HG02884 (cell line): Measurements from ENCODE around the gene PROZ.

Experiments used
- ATAC-seq: cut with Tn5 transposase; IDR thresholded peaks from one replicate; pipeline ENCODE4 v1.9.1; 2021; ENCODE audit warnings: mild to moderate bottlenecking, moderate library complexity; ENCODE audit not compliant: unreplicated experiment

The PROZ gene

GRCh38 chr13:113172419-113172926 is 14.0 kb downstream of the PROZ start:
- no peak for ATAC-seq

DNA sequence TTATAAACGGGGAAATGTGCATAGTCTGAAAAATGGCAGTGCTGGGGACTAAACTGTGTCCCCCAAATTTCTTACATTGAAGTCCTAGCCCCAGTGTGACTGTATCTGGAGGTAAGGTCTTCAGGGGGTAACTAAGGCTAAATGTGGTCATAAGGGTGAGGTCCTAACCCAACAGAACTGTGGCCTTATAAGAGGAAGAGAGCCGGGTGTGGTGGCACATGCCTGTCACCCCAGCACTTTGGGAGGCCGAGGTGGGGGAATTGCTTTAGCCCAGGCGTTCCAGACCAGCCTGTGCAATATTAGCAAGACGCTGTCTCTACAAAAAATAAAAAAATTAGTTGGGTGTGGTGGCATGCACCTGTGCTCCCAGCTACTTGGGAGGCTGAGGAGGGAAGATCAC is 17.8 kb downstream of the PROZ start:
- no peak for ATAC-seq

- no peak for ATAC-seq
These were observed 18.4 kb downstream of the PROZ start for GRCh38 chr13:113176822-113177221.

DNA sequence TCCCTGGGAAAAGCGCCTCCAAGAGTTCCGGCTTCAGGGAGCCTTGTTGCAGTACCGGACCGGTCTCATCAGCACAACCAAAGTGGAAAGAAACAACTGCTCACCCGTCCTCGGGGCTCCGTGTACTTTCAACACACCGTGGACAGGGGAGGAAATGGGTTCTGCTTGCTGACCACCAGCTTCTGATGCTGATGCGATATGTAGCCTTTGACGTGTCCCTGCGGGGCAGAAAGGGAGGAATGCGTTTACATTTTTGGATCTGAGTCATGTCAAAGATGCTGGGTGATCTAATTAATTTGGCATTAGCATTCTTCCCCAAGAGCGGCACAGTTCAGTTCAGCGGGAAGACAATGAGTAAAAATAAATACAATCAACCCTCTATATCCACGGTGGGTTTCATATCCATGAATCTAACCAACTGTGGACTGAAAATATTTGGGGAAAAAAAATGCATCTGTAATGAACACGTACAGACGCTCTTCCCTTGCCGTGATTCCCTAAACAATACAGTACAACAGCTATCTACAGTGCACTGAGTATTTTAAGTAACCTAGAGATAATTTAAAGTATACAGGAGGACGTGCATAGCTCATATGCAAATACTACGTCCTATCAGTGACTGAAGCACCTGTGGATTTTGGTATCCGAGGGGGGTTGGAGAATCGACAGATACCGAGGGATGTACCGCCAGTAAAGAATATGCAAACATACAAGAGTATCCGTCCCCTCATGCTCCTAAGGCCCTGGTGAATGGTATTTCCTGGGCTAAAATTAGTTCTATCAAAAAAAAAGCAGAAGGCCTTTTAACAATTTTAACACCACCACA is 19.8 kb downstream of the PROZ start:
- no peak for ATAC-seq

- no peak for ATAC-seq
These were observed 20.4 kb downstream of the PROZ start for GRCh38 chr13:113178896-113179167.

DNA sequence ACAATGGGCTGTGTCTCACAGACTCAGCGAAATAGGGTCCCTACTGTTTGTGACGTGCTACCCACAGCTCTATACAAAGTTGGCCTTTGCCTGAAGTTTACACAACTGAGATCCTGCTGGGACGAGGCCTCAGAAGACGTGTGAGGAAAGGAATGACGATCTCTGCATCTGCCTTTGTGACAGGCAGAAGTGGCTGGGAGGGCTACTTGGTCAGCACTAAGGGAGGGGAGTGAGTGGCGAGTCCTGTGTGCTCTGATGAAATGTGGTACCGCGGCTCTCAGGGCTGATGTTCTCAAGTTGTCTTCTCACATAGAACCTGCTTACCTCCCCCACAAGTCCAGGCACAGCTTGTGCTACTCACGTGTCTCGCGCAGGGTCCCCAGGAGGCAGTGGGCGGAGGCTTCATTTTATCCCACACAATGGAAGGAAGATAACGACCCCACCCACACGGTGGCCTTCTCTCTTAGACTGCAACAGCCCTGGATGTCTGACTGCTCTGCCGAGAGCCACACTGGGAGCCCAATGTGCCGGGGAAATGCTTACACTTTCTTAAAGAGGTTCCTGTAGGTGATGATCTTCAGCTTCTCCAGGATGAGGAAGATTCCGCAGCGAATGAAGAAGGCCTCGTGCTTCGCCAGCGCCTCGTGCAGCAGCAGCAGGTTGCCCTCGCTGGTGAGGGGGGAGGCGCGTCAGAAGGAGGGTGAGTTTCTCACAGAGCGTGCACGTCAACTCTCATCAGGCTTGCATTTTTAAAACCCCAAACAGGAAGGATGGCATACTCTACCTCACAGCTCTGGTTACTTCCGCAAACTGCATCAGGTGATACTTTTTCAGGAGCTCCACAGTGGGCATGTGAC is 21.2 kb downstream of the PROZ start:
- no peak for ATAC-seq

GRCh38 chr13:113182046-113182445 is 23.6 kb downstream of the PROZ start:
- no peak for ATAC-seq

DNA sequence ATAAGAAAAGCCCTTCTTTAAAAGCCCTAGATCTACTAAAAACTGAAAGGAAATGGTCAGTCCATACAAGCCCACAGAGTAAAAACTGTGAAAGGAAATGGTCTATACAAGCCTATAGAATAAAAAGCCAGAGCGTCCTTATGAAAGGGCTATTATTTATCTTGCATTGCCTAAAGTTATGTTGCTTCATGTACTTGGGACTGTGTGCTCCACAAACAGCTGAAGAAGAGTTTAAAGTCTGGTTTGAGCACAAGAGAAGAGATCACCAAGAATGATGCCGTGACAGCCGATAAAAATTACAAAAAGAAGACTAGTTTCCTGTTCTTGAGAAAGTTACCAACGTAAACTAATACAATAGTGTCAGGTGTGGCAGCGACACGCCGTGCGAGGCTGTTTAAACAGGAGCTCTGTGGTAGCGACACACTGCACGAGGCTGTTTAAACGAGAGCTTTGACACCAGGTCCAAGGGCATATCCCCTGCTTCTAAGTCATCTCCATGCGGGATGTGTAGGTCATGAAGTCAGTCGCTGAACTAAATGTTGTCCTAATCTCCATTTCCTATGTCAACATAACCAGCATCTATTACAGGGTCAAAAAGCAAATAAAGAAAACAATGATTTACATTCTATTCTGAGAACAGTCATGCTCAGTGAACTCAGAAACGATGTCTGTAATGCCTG is 25.1 kb downstream of the PROZ start:
- ATAC-seq, result no peak

DNA sequence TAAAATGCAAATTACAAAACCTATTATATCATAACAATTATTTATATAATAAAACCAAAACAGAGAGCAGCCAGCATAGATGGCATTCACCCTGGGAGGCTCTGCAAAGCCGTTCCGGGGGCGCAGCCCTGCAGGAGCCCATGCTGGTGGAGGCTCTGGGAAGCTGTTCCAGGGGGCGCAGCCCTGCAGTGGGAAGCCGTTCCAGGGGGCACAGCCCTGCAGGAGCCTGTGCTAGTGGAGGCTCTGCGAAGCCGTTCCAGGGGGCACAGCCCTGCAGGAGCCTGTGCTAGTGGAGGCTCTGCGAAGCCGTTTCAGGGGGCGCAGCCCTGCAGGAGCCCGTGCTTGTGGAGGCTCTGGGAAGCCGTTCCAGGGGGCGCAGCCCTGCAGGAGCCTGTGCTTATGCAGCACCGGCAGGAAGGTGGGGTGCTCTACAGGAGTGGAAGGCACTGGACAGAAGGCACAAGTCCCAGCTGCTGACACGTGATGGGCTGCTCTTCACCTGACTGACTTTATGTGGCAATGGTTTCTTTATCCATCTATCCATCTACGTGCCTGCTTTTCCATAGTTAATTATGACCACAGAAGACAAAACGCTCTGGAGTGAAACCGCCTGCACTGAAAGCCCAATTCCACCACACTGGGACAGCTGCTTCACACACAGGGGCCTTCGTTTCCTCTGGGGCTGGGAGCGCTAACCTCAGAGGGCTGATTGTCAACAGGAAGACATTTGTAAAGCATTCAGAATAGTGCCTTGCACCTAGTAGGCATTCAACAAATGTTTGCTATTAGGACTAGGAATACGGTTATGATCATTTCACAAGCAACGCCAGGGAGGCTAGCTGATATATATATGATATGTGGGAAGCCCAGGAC is 26.4 kb downstream of the PROZ start:
- ATAC-seq, result no peak

GRCh38 chr13:113186061-113186900 is 27.8 kb downstream of the PROZ start:
- ATAC-seq, result peak; percentile 83

DNA sequence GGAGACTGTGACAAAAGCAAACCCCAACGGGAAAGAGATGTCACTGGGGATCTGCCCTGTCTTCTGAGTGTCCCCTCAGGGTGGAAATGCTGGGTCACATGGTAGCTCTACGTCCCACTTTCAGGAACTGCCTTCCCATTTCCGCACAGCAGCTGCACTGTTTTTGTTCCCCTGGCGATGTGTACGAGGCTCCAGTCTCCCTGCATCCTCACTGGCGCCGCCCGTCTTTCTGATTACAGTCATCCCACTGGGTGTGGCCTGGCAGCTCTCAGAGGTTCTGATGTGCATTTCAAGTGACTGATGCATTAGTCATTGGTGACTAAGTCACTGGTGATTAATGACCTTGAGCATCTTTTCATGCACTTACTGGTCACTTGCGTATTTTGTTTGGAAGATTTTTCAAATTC is 28.8 kb downstream of the PROZ start:
- ATAC-seq, result no peak

DNA sequence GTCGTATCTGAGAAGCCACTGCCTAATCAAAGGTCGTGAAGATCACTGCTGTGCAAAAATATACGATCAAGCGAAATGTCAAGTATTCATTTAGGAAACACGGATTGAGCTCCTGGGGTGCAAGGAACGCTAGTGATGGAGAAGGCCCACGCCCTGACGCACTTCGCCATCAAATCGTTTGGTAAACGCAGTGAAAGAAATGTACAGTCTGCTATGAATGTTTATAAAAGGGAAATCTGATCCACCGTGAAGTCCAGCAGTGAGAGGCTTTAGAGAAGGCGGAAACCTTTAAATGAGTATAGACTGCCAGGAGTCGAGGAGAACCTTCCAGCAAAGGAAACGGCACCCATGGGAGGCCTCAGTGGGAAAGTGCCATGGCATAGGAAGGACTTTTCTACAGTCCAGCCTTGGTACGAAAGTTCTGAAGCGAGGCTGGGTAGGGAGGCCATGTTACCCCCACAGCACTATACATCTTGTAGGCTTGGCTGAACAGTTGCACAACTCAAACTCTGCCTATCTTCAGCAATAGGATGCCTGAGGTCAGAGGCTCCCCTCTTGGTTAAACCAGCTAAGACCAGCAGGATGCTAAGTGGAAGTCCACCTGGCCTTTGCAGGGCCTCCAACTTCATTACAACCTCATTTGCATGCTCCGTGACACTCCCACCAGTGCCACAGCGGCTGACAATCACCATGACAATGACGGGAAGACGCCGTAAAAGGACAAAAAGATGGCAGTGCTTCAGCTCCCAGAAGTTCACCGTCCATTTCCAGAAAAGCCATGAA is 29.6 kb downstream of the PROZ start:
- no peak for ATAC-seq

DNA sequence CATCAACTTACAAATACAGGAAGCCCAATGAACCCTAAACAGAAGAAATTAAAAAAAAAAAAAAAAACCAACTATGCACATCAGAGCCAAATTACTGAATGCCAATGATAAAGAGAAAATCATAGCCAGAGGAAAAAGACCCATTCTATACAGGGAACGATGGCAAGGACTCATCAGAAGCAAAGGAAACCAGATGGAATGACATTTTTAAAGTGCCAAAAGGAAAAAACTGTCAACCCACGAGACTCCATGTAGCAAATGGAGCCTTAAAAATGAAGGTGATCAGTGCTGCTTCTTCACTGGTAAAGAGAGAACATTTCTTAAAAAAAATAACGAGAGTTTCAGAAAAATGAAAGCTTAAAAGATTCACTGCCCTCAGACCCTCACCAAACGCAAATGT is 31.7 kb downstream of the PROZ start:
- no peak for ATAC-seq

DNA sequence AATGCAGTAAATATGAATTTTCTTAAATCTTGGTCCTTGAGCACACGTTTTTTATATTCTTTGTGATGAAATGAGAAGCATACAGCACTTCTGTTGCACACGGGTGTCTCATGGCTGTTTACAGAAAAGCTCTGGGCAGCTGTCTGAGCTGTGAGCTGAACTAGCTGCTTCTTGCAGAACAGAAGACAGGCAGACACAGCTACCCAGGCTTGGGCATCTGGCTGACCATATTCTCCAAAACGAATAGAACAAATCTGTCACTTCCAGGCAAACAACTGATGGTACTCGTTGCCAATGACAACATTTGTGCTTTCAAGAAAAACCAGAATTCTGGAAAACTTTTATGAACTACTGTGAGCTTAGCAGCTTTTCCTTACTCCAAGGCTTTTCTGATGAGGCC is 33.8 kb downstream of the PROZ start:
- no peak for ATAC-seq

GRCh38 chr13:113192902-113193301 is 34.5 kb downstream of the PROZ start:
- no peak for ATAC-seq

GRCh38 chr13:113195360-113195759 is 36.9 kb downstream of the PROZ start:
- no peak for ATAC-seq

- no peak for ATAC-seq
These were observed 38.7 kb downstream of the PROZ start for GRCh38 chr13:113196970-113197737.

- no peak for ATAC-seq
These were observed 43.4 kb downstream of the PROZ start for GRCh38 chr13:113201815-113202214.
